ENCODE measurements around the gene TRRAP. TPM values are rescaled to one million over a fixed set of nuclear protein-coding genes. Genes with fewer than 3 reads are reported as not detected.

Gene TRRAP
- total RNA-seq, 4 donors from 2014 or later: 34.3 to 52.5 (median 39.5) TPM

DNA sequence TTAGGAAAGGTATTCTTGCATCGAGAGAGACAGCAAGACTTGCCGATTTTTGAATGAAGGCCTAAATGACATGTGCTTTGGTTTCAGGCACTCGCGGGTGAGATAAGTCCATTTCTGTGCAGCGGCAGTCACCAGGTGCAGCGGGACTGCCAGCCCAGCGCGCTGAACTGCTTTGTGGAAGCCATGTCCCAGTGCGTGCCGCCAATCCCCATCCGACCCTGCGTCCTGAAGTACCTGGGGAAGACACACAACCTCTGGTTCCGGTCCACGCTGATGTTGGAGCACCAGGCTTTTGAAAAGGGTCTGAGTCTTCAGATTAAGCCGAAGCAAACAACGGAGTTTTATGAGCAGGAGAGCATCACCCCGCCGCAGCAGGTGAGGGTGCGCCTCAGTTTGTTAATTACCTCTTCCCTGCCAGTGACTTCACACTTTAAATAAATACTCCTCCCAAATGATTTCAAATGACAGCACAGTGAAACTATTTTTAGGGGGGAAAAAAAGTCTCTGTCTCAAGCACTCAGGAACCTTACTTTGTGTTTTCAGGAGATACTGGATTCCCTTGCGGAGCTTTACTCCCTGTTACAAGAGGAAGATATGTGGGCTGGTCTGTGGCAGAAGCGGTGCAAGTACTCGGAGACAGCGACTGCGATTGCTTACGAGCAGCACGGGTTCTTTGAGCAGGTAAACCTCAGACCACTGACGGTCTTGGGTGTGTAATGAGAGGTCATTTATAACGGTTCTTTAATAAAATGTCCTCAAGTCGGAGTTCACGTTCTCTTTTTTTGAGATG, 98.3 kb downstream of the TRRAP start:
- 97% methylated on average over 30 of the region's 30 CpGs for WGBS, 2 donors
- no peak for DNase-seq (ENCODE audit: low spot score in 2 of 2)
- Histone ChIP-seq H3K4me3 (no peak overlapping the region), H3K27ac (no peak overlapping the region), H3K27me3 (no peaks in the 10 kb centered on the region), H3K4me1 (no peaks in the 10 kb centered on the region), H3K36me3 (peaks cover 10 to 100% (median 68%) of the 10 kb centered on the region in 3 donors), H3K9me3 (no peaks in the 10 kb centered on the region)
- TF ChIP-seq EP300 (IDR thresholded peaks at IDR 0.05) (no peak), POLR2A (IDR thresholded peaks at IDR 0.05) (no peak)
- TF ChIP-seq, protein P1, sequence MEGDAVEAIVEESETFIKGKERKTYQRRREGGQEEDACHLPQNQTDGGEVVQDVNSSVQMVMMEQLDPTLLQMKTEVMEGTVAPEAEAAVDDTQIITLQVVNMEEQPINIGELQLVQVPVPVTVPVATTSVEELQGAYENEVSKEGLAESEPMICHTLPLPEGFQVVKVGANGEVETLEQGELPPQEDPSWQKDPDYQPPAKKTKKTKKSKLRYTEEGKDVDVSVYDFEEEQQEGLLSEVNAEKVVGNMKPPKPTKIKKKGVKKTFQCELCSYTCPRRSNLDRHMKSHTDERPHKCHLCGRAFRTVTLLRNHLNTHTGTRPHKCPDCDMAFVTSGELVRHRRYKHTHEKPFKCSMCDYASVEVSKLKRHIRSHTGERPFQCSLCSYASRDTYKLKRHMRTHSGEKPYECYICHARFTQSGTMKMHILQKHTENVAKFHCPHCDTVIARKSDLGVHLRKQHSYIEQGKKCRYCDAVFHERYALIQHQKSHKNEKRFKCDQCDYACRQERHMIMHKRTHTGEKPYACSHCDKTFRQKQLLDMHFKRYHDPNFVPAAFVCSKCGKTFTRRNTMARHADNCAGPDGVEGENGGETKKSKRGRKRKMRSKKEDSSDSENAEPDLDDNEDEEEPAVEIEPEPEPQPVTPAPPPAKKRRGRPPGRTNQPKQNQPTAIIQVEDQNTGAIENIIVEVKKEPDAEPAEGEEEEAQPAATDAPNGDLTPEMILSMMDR (IDR thresholded peaks at IDR 0.05): no peak

DNA sequence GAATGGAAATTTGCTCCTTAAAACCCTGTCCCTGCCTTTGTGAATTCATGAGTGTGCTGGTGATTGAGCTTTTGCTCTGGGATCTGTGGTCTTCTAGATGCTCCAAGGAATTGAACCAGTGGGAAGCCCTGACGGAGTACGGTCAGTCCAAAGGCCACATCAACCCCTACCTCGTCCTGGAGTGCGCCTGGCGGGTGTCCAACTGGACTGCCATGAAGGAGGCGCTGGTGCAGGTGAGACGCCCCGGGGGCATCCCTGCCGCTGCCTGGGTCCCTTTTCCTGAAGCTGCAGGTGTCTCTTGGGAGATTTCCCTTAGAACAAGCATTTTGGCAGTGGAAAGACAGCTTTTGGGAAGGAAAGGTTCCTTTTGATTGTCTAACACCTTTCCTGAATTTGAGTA, 100.3 kb downstream of the TRRAP start:
- H3K36me3 ChIP-seq: peaks cover 10 to 100% (median 65%) of the 10 kb centered on the region in 3 donors
- H3K4me1 ChIP-seq: no peaks in the 10 kb centered on the region
- no peak overlapping the region for H3K4me3 ChIP-seq
- WGBS, 2 donors: 89 to 95% methylated on average over 9 of the region's 9 CpGs
- TF ChIP-seq POLR2A (IDR thresholded peaks at IDR 0.05): no peak
- TF ChIP-seq, protein P1 (IDR thresholded peaks at IDR 0.05): no peak
- TF ChIP-seq EP300 (IDR thresholded peaks at IDR 0.05): no peak
- DNase-seq (ENCODE audit: low spot score in 2 of 2): no peak
- H3K9me3 ChIP-seq: no peaks in the 10 kb centered on the region
- no peaks in the 10 kb centered on the region for H3K27me3 ChIP-seq
- no peak overlapping the region for H3K27ac ChIP-seq

DNA sequence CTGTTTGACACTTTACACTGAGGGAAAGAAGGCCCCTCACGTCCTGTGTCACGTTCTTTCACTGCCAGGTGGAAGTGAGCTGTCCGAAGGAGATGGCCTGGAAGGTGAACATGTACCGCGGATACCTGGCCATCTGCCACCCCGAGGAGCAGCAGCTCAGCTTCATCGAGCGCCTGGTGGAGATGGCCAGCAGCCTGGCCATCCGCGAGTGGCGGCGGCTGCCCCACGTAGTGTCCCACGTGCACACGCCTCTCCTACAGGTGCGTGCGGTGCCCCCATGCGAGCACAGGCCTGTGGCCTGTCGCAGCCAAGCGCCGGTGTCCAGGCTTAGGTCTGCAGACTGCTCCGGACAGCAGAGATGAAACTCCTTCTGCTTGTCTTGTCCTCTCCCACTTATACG, 103.4 kb downstream of the TRRAP start:
- TF ChIP-seq POLR2A (IDR thresholded peaks at IDR 0.05) (no peak), EP300 (IDR thresholded peaks at IDR 0.05) (no peak)
- TF ChIP-seq, protein P1 (IDR thresholded peaks at IDR 0.05): no peak
- H3K27me3 ChIP-seq: no peaks in the 10 kb centered on the region
- H3K36me3 ChIP-seq: peaks cover 7 to 100% (median 63%) of the 10 kb centered on the region in 3 donors
- H3K4me3 ChIP-seq: no peak overlapping the region
- WGBS, 2 donors: 96 to 98% methylated on average over 16 to 21 of the region's 23 CpGs
- H3K27ac ChIP-seq: no peak overlapping the region
- no peak for DNase-seq (ENCODE audit: low spot score in 2 of 2)
- H3K4me1 ChIP-seq: no peaks in the 10 kb centered on the region
- peaks cover 0 to 4% (median 0%) of the 10 kb centered on the region in 4 donors for H3K9me3 ChIP-seq

DNA sequence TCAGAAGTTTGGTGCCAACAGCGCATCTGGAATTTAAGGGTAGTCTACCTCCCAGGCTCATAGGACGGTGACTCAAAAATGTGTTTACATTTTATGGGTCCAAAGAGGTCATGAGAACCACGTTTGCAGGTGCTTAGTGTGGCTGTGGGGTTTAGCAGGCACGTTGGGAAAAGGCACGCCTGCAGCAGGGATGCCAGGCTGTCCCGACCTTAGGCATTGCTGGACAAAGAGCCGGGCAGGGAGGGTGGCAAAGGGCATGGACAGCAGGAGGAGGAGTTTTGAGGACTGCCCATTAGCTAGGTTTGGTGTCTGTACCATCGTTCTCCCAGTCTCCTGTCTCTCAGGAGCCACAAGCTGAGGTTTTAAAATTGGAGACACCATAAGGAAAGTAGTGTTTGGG, 104.4 kb downstream of the TRRAP start:
- no peak overlapping the region for H3K27ac ChIP-seq
- WGBS, 2 donors: 84 to 86% methylated on average over 8 of the region's 8 CpGs
- H3K4me1 ChIP-seq: no peaks in the 10 kb centered on the region
- no peak overlapping the region for H3K4me3 ChIP-seq
- H3K9me3 ChIP-seq: peaks cover 0 to 4% (median 0%) of the 10 kb centered on the region in 4 donors
- DNase-seq (ENCODE audit: low spot score in 2 of 2): no peak
- TF ChIP-seq POLR2A (IDR thresholded peaks at IDR 0.05) (no peak), EP300 (IDR thresholded peaks at IDR 0.05) (no peak)
- TF ChIP-seq, protein P1 (IDR thresholded peaks at IDR 0.05): no peak
- H3K27me3 ChIP-seq: no peaks in the 10 kb centered on the region
- peaks cover 7 to 100% (median 53%) of the 10 kb centered on the region in 3 donors for H3K36me3 ChIP-seq

DNA sequence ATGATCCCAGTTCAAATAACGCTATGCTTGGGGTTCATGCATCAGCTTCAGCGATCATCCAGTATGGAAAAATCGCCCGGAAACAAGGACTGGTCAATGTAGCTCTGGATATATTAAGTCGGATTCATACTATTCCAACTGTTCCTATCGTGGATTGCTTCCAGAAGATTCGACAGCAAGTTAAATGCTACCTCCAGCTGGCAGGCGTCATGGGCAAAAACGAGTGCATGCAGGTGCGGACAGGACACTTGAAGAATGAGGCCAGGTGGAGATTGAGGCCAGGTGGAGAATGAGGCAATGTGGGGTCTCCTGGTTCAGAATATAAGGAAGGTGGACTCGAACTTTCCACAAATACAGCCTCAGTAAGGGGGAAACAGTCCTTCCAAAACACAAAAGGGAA, 105.8 kb downstream of the TRRAP start:
- peaks cover 0 to 100% (median 47%) of the 10 kb centered on the region in 3 donors for H3K36me3 ChIP-seq
- TF ChIP-seq, protein P1 (IDR thresholded peaks at IDR 0.05): no peak
- no peak for TF ChIP-seq EP300 (IDR thresholded peaks at IDR 0.05)
- TF ChIP-seq POLR2A (IDR thresholded peaks at IDR 0.05): no peak
- no peak overlapping the region for H3K4me3 ChIP-seq
- peaks cover 0 to 4% (median 0%) of the 10 kb centered on the region in 4 donors for H3K9me3 ChIP-seq
- H3K27ac ChIP-seq: no peak overlapping the region
- H3K4me1 ChIP-seq: no peaks in the 10 kb centered on the region
- DNase-seq (ENCODE audit: low spot score in 2 of 2): no peak
- 91% methylated on average over 11 of the region's 11 CpGs for WGBS, 2 donors
- H3K27me3 ChIP-seq: no peaks in the 10 kb centered on the region
